H1 (cell line): ENCODE data around the gene NAA10. TPM values are rescaled to one million over a fixed set of nuclear protein-coding genes. Genes with fewer than 3 reads are reported as not detected.

Experiments
- CHD2 ChIP-seq: IDR thresholded peaks from 2 replicates; pipeline ENCODE4 v1.6.1; 2012; ENCODE audit warnings: low read length, improper control_type of control experiment
- CHD7 ChIP-seq: fragments of 300-600 bp; sonication (generic); IDR thresholded peaks from 2 replicates; pipeline ENCODE4 v1.7.1; 2012; ENCODE audit warnings: low read length, moderate library complexity, mild to moderate bottlenecking, inconsistent platforms; ENCODE audit not compliant: insufficient replicate concordance
- EP300 ChIP-seq, 2 experiments: IDR thresholded peaks; 1 replicate in 1 of 2; 2 replicates in 1 of 2; pipeline ENCODE4 v1.6.1; 2011 to 2012; ENCODE audit warnings: low read depth in 2 of 2, low read length in 2 of 2, mild to moderate bottlenecking in 2 of 2, borderline replicate concordance in 1 of 2, inconsistent platforms in 1 of 2, moderate library complexity in 1 of 2
- GTF2F1 ChIP-seq: IDR thresholded peaks from 2 replicates; pipeline ENCODE4 v1.6.1; 2012; ENCODE audit warnings: low read depth, low read length, improper control_type of control experiment, borderline replicate concordance
- JUN ChIP-seq: IDR thresholded peaks from 2 replicates; pipeline ENCODE4 v1.6.1; 2011; ENCODE audit warnings: low read depth, mild to moderate bottlenecking, improper control_type of control experiment, low read length
- MAFK ChIP-seq: IDR thresholded peaks from 2 replicates; pipeline ENCODE4 v1.6.1; 2012; ENCODE audit warnings: low read depth, mild to moderate bottlenecking, improper control_type of control experiment, low read length
- NRF1 ChIP-seq: IDR thresholded peaks from 2 replicates; pipeline ENCODE4 v1.6.1; 2011; ENCODE audit warnings: mild to moderate bottlenecking, low read depth, low read length, improper control_type of control experiment
- SIX5 ChIP-seq: IDR thresholded peaks from 2 replicates; pipeline ENCODE4 v1.6.1; 2011; ENCODE audit warnings: mild to moderate bottlenecking, low read depth, low read length
- SP2 ChIP-seq: IDR thresholded peaks from 2 replicates; pipeline ENCODE4 v1.6.1; 2012; ENCODE audit warnings: mild to moderate bottlenecking, low read length, inconsistent platforms
- polyA plus RNA-seq, 7 experiments: library from polyadenylated mRNA; depleted of rRNA in 3 of 7; stranded (reverse) in 5 of 7; unstranded in 2 of 7; fragments of >200 nt in 5 of 7; fragments of 200-250 nt in 2 of 7; gene quantifications; 1 replicate in 5 of 7; 2 replicates in 1 of 7; 4 replicates in 1 of 7; pipeline versions ENCODE4 v1.2.1 to v1.2.3, GENCODE V29; 2011 to 2013; ENCODE audit warnings: missing spikeins in 2 of 7, mixed read lengths in 2 of 7
- total RNA-seq: library from RNA; stranded (reverse); fragmentation: NEBNext Ultra II Directional; extraction: Animal tissue kit (Norgen Biotek cat#: 25700); gene quantifications from 2 replicates; pipeline ENCODE4 v1.2.1, GENCODE V29; 2021

Gene NAA10
- total and polyA plus RNA-seq, 2 of the 8 experiments (the other 6 are each of a cell fraction or from before 2014, with no cell fraction given): 80.4 to 98.8 TPM

- TF ChIP-seq CHD7 (no peak), NRF1 (no peak), SIX5 (no peak), SP2 (no peak), EP300 (IDR thresholded peaks at IDR 0.05; ENCODE audit: borderline replicate concordance in 1 of 2, low read depth in 2 of 2, low read length in 2 of 2) (no peak), MAFK (no peak), CHD2 (no peak), JUN (no peak), GTF2F1 (no peak)
Observed at GRCh38 chrX:153966283-153966688, 31.4 kb upstream of the NAA10 start (continued).
